ENCODE results near the gene ERN1.

GRCh38 chr17:64146418-64147109 lies 16.6 kb upstream of the ERN1 start:
- no peak for TF ChIP-seq CTCF (conservative IDR thresholded peaks at IDR 0.05; ENCODE audit: low read depth, low read length)
- no peak for TF ChIP-seq EZH2 (IDR thresholded peaks at IDR 0.05; ENCODE audit: borderline replicate concordance, low read depth, low read length, poor library complexity, severe bottlenecking)
